GM18502 (cell line): ENCODE data around the gene MARVELD1.
A peak's percentile ranks its signal among the peaks of the same experiment; 100 is the strongest.
"Not testable (repeated sequence)": the region's sequence is repeated elsewhere in the genome, so short reads cannot be mapped to it uniquely, and the experiment has no call there.

Source experiments
- ATAC-seq: cut with Tn5 transposase; IDR thresholded peaks from one replicate; pipeline ENCODE4 v1.9.1; 2021; ENCODE audit warnings: mild to moderate bottlenecking; ENCODE audit not compliant: unreplicated experiment, poor library complexity

Gene MARVELD1

DNA sequence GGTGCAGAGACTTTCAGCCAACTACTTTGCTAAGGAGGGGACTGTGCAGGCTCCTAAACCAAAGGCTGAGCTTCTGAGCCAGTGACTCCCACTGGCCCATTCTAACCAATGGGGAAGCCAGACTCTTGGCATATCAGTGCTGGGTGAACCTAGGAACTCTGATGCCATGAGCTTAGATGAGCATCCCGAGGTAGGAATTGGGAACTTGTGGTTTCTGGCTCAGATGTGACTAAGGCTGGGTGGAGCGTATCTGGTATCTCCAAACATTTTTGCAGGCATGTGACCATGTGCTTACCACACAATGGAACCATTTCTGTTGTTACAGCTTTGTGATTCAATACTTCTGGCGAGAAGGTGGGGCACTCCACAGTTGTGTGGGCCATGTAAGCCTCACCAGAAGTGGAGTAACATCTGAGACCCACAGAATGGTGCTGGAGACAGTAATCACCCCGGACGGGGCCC lies 23.9 kb upstream of the MARVELD1 start:
- ATAC-seq: no peak

DNA sequence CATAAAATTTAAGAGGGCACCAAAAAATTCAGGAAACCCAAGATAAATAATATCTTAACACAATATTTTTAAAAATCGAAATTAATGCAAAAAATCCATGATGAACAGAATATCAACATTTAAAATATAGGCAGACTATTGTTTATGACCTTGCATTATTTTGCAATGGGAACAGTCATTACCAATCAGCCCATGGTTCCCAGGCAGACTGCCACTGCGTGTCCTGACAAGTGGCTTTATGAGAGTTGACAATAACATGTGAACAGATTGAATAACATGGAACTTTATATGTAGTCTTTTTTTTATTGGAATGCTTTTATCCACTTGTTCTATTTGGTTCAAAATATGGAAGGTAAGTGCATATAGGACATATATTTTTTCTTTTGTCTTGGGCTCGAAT lies 23.4 kb upstream of the MARVELD1 start:
- no peak for ATAC-seq

DNA sequence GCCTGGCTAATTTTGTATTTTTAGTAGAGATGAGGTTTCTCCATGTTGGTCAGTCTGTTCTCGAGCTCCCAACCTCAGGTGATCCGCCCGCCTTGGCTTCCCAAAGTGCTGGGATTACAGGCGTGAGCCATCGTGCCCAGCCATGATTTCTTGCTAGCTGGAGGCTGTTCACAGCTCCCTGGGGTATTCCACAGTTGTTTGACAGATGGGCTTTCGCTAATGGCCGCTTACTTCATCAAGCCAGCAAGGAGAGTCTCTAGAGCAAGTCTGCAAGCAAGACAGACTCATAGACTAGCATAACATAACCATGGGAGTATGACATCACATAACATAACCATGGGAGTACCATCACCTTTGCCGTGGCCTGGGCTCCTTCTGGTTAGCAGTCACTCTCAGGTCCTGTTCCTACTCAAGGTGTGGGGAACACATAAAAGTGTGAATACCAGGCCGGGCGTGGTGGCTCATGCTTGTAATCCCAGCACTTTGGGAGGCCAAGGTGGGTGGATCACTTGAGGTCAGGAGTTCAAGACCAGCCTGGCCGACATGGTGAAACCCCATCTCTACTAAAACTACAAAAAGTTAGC lies 15.4 kb upstream of the MARVELD1 start:
- not testable (repeated sequence) for ATAC-seq

DNA sequence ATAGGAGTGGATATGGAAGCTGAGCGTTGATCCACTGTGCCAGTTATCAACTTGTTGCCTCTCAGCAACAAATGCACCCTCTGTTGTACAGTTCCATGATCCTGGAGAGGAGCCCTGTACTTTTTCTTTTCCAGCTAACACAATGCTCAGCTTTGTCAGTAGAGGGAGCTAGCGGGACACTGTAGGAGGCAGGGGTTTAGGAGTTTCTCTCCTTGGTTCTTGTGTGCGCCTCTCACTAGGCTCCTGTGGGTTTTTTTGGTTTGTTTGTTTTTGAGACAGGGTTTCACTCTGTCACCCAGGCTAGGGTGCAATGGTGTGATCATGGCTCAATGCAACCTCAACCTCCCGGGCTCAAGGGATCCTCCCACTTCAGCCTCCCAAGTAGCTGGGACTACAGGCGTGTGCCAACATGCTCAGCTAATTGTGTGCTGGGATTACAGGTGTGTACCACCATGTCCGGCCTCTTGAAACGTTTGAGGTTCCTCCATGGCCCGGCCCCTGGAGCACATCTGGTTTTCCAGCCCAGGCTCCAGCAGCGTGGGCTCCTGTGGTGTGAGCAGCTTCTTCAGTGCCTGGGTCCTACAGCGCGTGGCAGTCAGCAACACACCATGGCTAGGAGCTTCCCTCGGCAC lies 12.0 kb upstream of the MARVELD1 start:
- peak; percentile 79 for ATAC-seq

DNA sequence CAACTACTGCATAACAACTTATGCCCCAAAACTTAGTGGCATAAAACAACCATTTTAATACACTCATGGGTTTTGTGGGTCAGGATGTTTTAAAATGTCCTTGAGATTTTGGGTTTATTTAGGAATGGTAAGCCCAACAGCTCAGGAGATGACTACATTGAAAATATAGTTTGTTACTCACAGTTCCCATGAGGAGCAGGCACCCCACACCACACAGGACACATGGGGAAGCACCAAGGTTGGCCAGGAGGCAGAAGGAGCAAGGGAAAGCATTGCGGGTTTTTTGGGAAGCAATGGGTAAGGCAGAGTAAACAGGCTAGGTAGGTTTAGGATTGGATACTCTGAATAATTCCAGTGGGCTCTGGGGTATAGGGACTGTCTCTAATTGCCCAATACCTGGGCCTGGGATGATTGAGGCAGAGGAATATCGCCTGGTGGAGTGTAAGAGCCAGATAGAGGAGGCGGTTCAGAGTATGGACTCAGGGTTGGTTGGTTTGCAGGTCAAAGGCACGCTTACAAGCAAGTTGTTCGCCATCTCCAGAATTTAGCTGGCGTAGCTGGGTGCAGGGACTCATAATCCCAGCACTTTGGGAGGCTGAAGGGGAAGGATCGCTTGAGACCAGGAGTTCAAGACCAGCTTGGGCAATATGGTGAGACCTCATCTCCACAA lies 10.0 kb upstream of the MARVELD1 start:
- no peak for ATAC-seq

DNA sequence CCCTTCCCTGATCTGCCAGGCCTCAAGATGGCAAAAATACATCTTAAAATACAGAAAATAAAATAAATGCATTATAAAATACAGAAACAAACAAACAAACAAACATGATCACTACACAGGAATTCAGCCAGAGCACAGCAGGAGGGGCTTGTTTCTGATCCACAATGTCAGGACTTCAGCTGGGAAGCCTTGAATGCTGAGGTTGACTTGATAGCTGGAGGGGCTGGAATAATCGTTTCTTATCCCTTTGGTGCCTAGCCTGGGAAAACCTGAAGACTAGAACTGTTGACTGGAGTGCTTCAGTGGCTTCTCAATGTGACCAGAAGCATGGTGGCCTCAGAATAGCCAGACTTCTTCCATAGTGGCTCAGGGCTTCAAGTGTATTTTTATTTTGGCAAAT lies 9.2 kb upstream of the MARVELD1 start:
- ATAC-seq: no peak

DNA sequence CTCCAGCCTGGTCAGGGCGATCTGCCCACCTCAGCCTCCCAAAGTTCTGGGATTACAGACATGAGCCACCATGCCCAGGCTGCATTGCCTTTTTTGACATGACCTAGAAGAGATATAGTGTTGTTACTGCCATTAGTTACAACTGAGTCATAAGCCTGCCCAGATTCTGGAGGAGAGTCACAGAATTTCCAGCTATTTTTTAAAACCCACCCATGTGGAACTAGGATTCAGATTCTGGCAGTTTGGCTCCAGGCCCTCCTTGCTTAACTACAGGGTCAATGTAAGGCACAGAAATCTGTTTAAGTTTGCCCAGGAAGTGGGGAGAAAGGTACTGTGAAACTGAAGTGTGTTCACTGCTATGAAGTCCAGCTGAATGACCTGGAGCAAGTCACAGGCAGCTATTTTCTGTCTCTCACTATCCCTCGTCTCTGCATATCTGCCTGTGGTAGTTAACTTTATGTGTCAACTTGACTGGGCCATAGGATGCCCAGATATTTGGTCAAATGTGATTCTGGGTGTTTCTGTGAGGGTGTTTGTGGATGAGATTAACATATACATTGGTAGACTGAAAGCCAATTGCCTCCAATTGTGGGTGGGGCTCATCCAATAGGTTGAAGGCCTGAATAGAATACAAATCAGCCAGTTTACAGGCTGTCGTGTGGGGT lies 8.4 kb upstream of the MARVELD1 start:
- ATAC-seq: no peak

DNA sequence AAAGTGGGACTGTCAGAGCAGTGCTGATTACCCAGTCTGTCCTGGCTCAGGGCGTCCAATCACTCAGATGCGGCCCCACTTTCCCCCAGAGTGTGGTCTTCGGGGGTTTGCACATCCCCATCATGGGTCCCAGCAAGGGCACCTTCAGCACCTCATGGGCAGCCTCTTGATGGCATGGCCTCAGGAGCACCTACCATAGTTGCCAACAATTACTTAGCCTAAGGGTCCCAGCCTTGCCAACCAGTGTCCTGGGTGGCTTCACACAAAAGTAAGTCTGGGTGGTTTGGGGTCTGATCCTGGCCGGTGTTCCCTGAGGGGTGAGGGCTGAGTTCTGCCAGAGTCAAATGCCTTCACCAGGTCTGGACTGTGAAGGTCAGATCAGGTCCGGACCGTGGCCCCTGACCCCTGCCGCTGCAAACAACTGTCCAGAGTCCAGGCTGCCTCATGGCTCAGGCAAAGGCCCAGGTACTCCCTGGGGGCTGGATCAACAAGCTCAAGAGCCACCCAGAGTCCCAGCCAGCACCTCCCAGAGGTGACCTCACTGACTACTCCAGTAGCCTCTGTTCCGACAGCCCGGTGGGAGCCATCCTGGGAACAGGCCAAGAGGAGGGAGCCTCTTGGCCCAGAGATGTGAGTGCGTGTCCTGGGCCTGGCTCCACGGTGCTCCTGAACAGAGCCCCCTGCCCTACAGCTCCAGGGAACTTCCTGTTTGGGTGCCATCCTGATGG lies 6.2 kb upstream of the MARVELD1 start:
- no peak for ATAC-seq

DNA sequence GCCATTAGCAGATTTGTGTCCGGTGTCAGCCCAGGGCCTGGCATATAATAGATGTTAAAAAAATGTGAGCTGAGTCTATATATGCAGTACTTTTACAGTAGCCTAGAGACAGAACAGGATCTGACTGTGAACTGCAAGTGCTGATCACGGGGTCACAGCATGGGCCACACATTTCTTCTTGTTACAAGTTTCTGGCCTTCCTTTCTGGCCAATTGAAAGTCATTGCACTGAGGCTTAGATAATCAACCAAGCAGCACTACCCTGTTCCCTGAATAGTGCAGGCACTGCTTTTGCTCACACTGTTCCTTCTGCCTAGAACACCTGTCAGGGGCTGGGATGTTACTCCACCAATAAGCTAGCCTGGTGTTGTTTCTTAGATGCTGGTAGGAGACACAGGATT lies 5.4 kb upstream of the MARVELD1 start:
- ATAC-seq: no peak

DNA sequence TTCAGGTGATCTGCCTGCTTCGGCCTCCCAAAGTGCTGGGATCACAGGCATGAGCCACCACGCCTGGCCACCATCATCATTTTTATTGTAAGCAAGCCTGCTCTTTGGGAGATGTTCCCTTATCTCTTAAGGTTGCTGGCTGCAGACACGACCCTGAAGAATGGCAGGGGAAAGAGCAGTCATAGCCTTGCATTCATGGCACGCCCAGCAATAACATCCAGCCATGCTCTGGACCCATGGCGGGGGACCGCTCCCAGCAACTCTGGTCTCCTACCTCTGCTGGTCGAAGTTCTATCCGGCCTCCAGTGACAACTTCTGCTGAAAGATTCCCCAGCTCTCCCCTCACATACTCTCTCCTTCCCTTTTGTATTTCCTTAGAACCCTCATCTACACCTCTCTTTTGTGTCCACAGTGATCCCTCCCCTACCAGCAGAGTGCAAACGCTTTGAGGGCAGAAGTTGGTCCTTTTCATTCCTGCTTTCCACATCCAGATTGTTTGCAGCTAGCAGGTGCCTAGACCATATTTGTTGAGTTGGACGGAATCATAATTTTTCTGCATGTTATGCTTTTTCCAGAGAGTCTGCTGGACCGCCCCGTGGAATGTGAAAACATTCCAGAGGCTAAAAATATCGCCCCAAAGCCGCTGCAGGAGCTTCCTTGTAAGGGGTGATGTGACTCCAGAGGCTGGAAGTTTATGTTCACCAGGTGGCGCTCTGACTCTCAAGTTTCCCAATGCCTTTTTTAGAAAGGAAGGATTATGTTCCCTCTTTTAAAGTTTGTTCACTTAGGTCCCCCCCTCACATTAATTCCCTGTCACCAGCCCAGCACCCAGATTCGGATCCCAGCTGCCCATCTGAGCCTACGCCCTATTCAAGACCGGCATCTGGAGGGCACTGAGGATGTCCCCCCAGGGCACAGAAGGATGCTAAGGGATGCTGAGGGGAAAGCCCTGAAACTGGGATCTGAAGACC lies 4.3 kb upstream of the MARVELD1 start:
- no peak for ATAC-seq

DNA sequence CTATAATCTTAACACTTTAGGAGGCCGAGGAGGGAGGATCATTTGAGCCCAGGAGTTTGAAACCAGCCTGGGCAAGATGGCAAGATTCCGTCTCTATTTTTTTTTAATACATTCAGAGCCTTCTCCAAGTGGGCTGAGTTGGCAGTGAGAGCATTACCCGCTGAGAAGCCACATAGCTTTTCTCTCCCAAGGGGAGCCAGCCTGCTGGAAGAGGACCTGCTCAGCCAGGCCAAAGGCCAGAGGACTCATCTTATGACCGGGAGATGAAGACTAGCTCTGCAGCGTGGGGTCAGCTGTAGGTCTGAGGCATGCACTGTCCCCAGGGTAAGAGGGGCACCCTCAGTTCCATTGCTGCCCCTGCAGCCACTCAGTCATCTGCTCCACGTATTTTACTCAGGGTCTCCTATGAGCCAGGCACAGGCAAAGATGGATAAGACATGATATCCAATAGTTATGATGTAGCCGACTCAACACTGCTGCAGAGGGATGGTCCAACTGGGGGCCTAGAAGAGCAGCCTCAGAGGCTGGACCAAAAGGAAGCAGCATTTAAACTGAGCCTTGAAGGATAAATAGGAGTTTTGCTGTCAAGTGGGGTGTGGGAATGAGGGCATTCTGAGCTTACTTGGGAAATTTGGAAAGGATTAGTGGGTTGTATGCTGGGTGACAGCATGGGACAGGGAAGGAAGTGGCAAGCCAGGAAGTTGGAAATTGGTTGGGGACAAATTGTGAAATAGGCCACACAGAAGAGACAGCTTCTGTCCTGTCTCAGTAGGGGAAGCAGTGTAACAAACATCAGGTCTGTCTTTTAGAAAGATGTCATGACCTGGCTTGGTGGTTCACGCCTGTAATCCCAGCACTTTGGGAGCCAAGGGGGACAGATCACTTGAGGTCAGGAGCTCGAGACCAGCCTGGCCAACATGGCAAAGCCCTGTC lies 1.6 kb upstream of the MARVELD1 start:
- ATAC-seq: no peak

DNA sequence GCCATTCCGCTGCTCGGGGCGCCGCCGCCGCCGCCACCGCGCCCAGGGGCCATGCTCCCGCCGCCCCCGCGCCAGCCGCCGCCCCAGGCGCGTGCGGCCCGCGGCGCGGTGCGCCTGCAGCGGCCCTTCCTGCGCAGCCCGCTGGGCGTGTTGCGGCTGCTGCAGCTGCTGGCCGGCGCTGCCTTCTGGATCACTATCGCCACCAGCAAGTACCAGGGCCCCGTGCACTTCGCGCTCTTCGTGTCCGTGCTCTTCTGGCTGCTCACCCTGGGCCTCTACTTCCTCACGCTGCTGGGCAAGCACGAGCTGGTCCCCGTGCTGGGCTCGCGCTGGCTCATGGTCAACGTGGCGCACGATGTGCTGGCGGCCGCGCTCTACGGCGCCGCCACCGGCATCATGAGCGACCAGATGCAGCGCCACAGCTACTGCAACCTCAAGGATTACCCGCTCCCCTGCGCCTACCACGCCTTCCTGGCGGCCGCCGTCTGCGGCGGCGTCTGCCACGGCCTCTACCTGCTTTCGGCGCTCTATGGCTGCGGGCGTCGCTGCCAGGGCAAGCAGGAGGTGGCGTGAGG lies 383 bp downstream of the MARVELD1 start:
- ATAC-seq: peak; percentile 70

DNA sequence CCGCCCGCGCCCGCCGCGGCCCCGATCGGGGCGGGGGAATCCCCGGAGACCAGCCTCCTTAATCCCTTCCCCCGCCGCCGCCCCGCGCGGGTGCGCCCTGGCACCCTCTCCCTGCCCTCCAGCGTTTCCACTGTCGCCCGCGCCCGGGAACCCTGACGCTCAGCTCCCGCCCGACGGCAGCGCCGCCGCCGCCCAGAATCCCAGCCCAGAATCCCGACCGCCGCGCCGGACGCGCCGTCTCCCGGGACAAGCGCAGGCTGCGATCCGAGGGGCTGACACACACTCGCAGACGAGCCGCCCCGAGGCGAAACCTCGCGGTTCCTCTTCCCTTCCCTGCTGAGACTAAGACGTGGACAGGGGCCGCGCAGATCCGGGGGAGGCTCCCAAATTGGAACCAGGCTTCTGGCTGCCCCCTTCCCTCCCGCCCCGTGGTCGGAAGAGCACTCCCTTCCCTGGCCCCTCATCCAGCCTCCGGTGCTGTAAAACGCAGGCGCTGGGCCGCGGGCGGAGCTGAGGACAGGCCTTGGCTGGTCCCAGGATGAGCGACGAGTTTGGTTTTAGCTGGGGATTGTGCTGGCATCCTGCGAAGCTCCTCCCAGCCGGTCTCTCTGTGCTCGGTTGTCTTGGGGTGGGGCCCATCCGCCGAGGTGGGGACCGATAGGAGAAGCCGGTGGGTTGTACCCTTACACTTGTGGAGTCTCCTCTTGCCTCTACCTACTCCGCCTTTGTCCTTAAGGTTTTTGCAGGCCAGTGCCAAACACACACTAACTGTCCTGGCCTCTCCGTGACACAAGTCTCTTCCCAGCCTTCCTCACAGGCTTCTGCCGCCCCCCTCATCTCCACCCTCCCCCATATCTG lies 1.1 kb downstream of the MARVELD1 start:
- peak; percentile 44 for ATAC-seq

DNA sequence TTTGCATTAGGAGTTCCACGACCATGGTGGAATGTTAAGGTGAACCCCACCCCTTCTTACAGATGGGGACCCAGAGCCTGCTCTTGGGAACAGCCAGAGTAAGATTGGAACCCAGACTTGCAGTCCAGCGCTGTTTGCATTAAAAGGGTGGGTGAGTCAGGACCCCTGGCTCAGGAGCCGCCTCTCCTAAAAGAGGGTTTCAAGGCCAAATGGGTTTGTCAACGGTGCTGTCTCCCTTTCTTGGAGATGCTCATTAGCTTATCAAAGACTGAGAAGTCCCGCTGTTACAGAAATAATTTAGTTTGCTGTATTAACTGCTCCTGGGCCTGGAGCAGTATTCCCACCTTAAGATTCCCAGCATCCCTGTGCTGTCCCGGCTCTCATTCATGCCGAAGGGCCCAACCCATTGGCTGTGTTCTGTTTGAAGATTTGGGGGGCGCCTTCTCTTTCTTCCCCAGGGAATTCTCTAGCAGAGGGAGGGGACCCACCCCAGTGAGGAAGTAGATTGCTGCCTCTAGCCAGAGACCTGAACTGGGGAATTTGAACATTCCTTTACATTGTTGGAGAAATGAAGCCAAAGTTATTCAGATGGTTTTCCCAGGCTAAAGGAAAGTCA lies 1.8 kb downstream of the MARVELD1 start:
- ATAC-seq: no peak

DNA sequence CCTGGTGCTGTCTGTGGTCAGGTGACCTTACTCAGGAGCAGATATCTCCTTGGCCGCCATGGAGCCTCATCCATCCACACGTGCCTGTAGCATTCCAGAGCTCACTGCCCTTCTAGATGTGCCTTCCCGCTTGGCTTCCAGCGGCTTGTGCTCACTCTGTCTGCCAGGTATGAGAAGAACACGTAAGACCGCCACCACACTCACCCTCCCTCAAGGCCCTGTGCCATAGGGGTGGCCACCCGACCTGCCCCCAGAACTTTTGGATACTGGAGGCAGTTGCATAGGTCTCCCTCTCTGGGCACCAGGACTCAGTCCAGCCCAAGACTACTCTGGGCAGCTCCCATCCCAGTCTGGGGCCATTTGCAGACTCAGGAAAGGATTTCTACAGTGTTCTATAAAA lies 4.1 kb downstream of the MARVELD1 start:
- no peak for ATAC-seq

DNA sequence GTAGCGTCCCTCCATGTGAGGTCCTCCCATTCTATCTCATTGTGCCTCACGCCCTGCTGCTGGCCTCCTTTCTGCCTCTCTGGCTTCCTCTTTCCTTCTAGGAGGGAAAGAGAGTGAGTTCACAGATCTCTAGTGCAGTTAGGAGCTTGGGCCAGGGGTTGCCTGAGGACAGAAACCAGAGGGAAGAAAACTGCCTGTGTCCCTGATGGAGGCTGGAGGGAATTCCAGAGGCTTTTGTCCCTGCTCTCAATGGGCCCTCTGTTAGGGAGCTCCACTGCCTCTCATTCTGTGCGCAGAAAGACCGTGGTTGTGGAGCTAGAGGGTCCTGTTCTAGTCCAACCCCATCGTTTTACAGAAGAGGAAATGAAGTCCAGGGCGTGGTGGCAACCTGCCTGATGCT lies 4.6 kb downstream of the MARVELD1 start:
- ATAC-seq: no peak

DNA sequence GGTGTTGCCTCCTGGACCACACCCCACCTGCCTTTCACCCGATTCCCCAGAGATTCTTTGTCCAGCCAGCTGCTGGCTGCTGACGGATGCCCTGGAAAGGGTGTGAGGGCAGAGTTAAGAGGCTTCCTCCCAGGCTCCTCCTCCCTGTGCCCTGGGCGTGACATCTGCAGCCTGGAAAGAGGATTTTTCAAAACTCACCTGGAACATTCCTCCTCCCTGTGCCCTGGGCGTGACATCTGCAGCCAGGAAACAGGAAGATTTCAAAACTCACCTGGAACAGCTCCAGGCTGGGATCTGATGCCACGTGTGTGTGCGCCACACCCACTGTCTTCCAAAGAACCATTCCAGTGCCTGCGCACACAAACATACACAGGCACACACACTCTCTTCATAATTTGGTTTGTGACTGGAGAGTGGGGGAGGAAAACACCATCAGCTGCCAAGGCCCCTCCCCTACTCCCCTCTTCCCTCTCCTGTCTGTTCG lies 5.2 kb downstream of the MARVELD1 start:
- no peak for ATAC-seq
